ENCODE data around the gene DHRS12.

The DHRS12 gene

GRCh38 chr13:51841732-51842131 is 37.8 kb upstream of the DHRS12 start:
- no peak overlapping the region for H2BK5ac ChIP-seq (ENCODE audit: low read depth, low read length, poor library complexity, severe bottlenecking)
- H2AFZ ChIP-seq (ENCODE audit: low read depth, low read length) = no peak overlapping the region
- H2BK120ac ChIP-seq (ENCODE audit: low read depth, low read length) = no peak overlapping the region
- H2BK12ac ChIP-seq (ENCODE audit: low read length in 2 of 2) = no peak overlapping the region
- DNase-seq = no peak
- no peaks in the 10 kb centered on the region for H3K9me3 ChIP-seq (ENCODE audit: control insufficient read depth, low read length)
- peaks cover 10% of the 10 kb centered on the region for H3K4me1 ChIP-seq (ENCODE audit: control insufficient read depth, insufficient read depth, low read depth, low read length)
- H3K14ac ChIP-seq (ENCODE audit: low read length in 2 of 2) = no peak overlapping the region
- no peaks in the 10 kb centered on the region for H3K79me1 ChIP-seq (replicated peaks; ENCODE audit: low read length, poor library complexity, severe bottlenecking)
- WGBS = 93% methylated on average over 4 of the region's 6 CpGs
- H3K4me3 ChIP-seq (ENCODE audit: insufficient read depth in 1 of 2, low read depth in 1 of 2, low read length in 2 of 2) = no peak overlapping the region
- H2BK15ac ChIP-seq (ENCODE audit: low read depth, poor library complexity, severe bottlenecking) = no peak overlapping the region
- no peak overlapping the region for H3K4me2 ChIP-seq (ENCODE audit: low read length, poor library complexity, severe bottlenecking)
- no peaks in the 10 kb centered on the region for H3K36me3 ChIP-seq (ENCODE audit: control insufficient read depth in 1 of 2, insufficient read depth in 2 of 2, low read depth in 1 of 2, low read length in 2 of 2)
- H3K4ac ChIP-seq (ENCODE audit: low read depth in 1 of 2, low read length in 2 of 2) = no peak overlapping the region
- no peak overlapping the region for H2AK5ac ChIP-seq (ENCODE audit: low read length, severe bottlenecking)
- no peak overlapping the region for H3K27ac ChIP-seq (ENCODE audit: low read length, poor library complexity, severe bottlenecking)
- no peak overlapping the region for H4K8ac ChIP-seq (ENCODE audit: low read length)
- no peak overlapping the region for H3K18ac ChIP-seq (ENCODE audit: low read depth in 1 of 2, low read length in 2 of 2)
- H4K91ac ChIP-seq (ENCODE audit: low read length) = no peak overlapping the region
- H3K27me3 ChIP-seq (ENCODE audit: control insufficient read depth in 1 of 2, insufficient read depth in 1 of 2, low read length in 2 of 2) = peaks cover 11 to 30% of the 10 kb centered on the region in 2 experiments
- H3K9ac ChIP-seq (ENCODE audit: low read length) = no peak overlapping the region
- H3K23ac ChIP-seq (ENCODE audit: low read length in 2 of 2) = no peak overlapping the region

- H3K18ac ChIP-seq (ENCODE audit: low read depth in 1 of 2, low read length in 2 of 2) = peak overlapping the region in 1 of 2 experiments; percentile 42
- no peak overlapping the region for H2AFZ ChIP-seq (ENCODE audit: low read depth, low read length)
- no peak overlapping the region for H4K91ac ChIP-seq (ENCODE audit: low read length)
- no peak overlapping the region for H2BK5ac ChIP-seq (ENCODE audit: low read depth, low read length, poor library complexity, severe bottlenecking)
- no peak overlapping the region for H3K14ac ChIP-seq (ENCODE audit: low read length in 2 of 2)
- WGBS = 95% methylated on average over 6 of the region's 6 CpGs
- H2BK12ac ChIP-seq (ENCODE audit: low read length in 2 of 2) = no peak overlapping the region
- no peak overlapping the region for H3K4ac ChIP-seq (ENCODE audit: low read depth in 1 of 2, low read length in 2 of 2)
- H3K9ac ChIP-seq (ENCODE audit: low read length) = no peak overlapping the region
- peaks cover 11 to 31% of the 10 kb centered on the region in 2 experiments for H3K27me3 ChIP-seq (ENCODE audit: control insufficient read depth in 1 of 2, insufficient read depth in 1 of 2, low read length in 2 of 2)
- no peak overlapping the region for H3K23ac ChIP-seq (ENCODE audit: low read length in 2 of 2)
- H3K4me3 ChIP-seq (ENCODE audit: insufficient read depth in 1 of 2, low read depth in 1 of 2, low read length in 2 of 2) = no peak overlapping the region
- H4K8ac ChIP-seq (ENCODE audit: low read length) = no peak overlapping the region
- no peak overlapping the region for H3K4me2 ChIP-seq (ENCODE audit: low read length, poor library complexity, severe bottlenecking)
- no peaks in the 10 kb centered on the region for H3K9me3 ChIP-seq (ENCODE audit: control insufficient read depth, low read length)
- no peak overlapping the region for H2BK120ac ChIP-seq (ENCODE audit: low read depth, low read length)
- no peak for DNase-seq
- no peak overlapping the region for H3K27ac ChIP-seq (ENCODE audit: low read length, poor library complexity, severe bottlenecking)
- H2AK5ac ChIP-seq (ENCODE audit: low read length, severe bottlenecking) = no peak overlapping the region
- H3K79me1 ChIP-seq (replicated peaks; ENCODE audit: low read length, poor library complexity, severe bottlenecking) = no peaks in the 10 kb centered on the region
- no peak overlapping the region for H2BK15ac ChIP-seq (ENCODE audit: low read depth, poor library complexity, severe bottlenecking)
- H3K36me3 ChIP-seq (ENCODE audit: control insufficient read depth in 1 of 2, insufficient read depth in 2 of 2, low read depth in 1 of 2, low read length in 2 of 2) = no peaks in the 10 kb centered on the region
- H3K4me1 ChIP-seq (ENCODE audit: control insufficient read depth, insufficient read depth, low read depth, low read length) = peaks cover 10% of the 10 kb centered on the region
These were observed 37.0 kb upstream of the DHRS12 start for GRCh38 chr13:51840917-51841316.

GRCh38 chr13:51839711-51840540 is 36.0 kb upstream of the DHRS12 start:
- Histone ChIP-seq H3K9me3 (ENCODE audit: control insufficient read depth, low read length) (no peaks in the 10 kb centered on the region), H3K9ac (ENCODE audit: low read length) (no peak overlapping the region), H3K18ac (ENCODE audit: low read depth in 1 of 2, low read length in 2 of 2) (no peak overlapping the region), H3K79me1 (replicated peaks; ENCODE audit: low read length, poor library complexity, severe bottlenecking) (no peaks in the 10 kb centered on the region), H4K91ac (ENCODE audit: low read length) (no peak overlapping the region), H3K4ac (ENCODE audit: low read depth in 1 of 2, low read length in 2 of 2) (no peak overlapping the region), H4K8ac (ENCODE audit: low read length) (no peak overlapping the region), H3K4me3 (ENCODE audit: insufficient read depth in 1 of 2, low read depth in 1 of 2, low read length in 2 of 2) (no peak overlapping the region), H2BK12ac (ENCODE audit: low read length in 2 of 2) (no peak overlapping the region), H2BK5ac (ENCODE audit: low read depth, low read length, poor library complexity, severe bottlenecking) (no peak overlapping the region), H3K27me3 (ENCODE audit: control insufficient read depth in 1 of 2, insufficient read depth in 1 of 2, low read length in 2 of 2) (peaks cover 11 to 31% of the 10 kb centered on the region in 2 experiments), H2AFZ (ENCODE audit: low read depth, low read length) (no peak overlapping the region), H3K23ac (ENCODE audit: low read length in 2 of 2) (no peak overlapping the region), H3K27ac (ENCODE audit: low read length, poor library complexity, severe bottlenecking) (no peak overlapping the region), H3K14ac (ENCODE audit: low read length in 2 of 2) (no peak overlapping the region), H3K4me2 (ENCODE audit: low read length, poor library complexity, severe bottlenecking) (no peak overlapping the region), H3K4me1 (ENCODE audit: control insufficient read depth, insufficient read depth, low read depth, low read length) (peaks cover 7% of the 10 kb centered on the region), H2BK120ac (ENCODE audit: low read depth, low read length) (no peak overlapping the region), H2AK5ac (ENCODE audit: low read length, severe bottlenecking) (no peak overlapping the region), H2BK15ac (ENCODE audit: low read depth, poor library complexity, severe bottlenecking) (no peak overlapping the region), H3K36me3 (ENCODE audit: control insufficient read depth in 1 of 2, insufficient read depth in 2 of 2, low read depth in 1 of 2, low read length in 2 of 2) (no peaks in the 10 kb centered on the region)
- DNase-seq = no peak
- WGBS = 95% methylated on average over 7 of the region's 10 CpGs

GRCh38 chr13:51838240-51838846 is 34.4 kb upstream of the DHRS12 start:
- Histone ChIP-seq H3K4ac (ENCODE audit: low read depth in 1 of 2, low read length in 2 of 2) (no peak overlapping the region), H2BK15ac (ENCODE audit: low read depth, poor library complexity, severe bottlenecking) (no peak overlapping the region), H3K4me3 (ENCODE audit: insufficient read depth in 1 of 2, low read depth in 1 of 2, low read length in 2 of 2) (peak overlapping the region in 1 of 2 experiments; percentile 19), H2AK5ac (ENCODE audit: low read length, severe bottlenecking) (no peak overlapping the region), H3K14ac (ENCODE audit: low read length in 2 of 2) (no peak overlapping the region), H2BK5ac (ENCODE audit: low read depth, low read length, poor library complexity, severe bottlenecking) (no peak overlapping the region), H2AFZ (ENCODE audit: low read depth, low read length) (no peak overlapping the region), H3K18ac (ENCODE audit: low read depth in 1 of 2, low read length in 2 of 2) (peak overlapping the region in 1 of 2 experiments; percentile 18), H3K9me3 (ENCODE audit: control insufficient read depth, low read length) (no peaks in the 10 kb centered on the region), H3K4me1 (ENCODE audit: control insufficient read depth, insufficient read depth, low read depth, low read length) (peaks cover 5% of the 10 kb centered on the region), H3K27ac (ENCODE audit: low read length, poor library complexity, severe bottlenecking) (no peak overlapping the region), H3K4me2 (ENCODE audit: low read length, poor library complexity, severe bottlenecking) (no peak overlapping the region), H2BK120ac (ENCODE audit: low read depth, low read length) (no peak overlapping the region), H3K79me1 (replicated peaks; ENCODE audit: low read length, poor library complexity, severe bottlenecking) (no peaks in the 10 kb centered on the region), H4K91ac (ENCODE audit: low read length) (no peak overlapping the region), H3K27me3 (ENCODE audit: control insufficient read depth in 1 of 2, insufficient read depth in 1 of 2, low read length in 2 of 2) (peaks cover 16 to 41% of the 10 kb centered on the region in 2 experiments), H4K8ac (ENCODE audit: low read length) (no peak overlapping the region), H3K9ac (ENCODE audit: low read length) (peak overlapping the region; percentile 44), H2BK12ac (ENCODE audit: low read length in 2 of 2) (no peak overlapping the region), H3K23ac (ENCODE audit: low read length in 2 of 2) (no peak overlapping the region), H3K36me3 (ENCODE audit: control insufficient read depth in 1 of 2, insufficient read depth in 2 of 2, low read depth in 1 of 2, low read length in 2 of 2) (no peaks in the 10 kb centered on the region)
- peak; percentile 66 for DNase-seq
- WGBS = 69% methylated on average over 5 of the region's 8 CpGs

Measured in mesenchymal stem cell (in vitro differentiated cells and primary cell).